Measurements from ENCODE around the gene ZNF584. TPM values are rescaled to one million over a fixed set of nuclear protein-coding genes. Genes with fewer than 3 reads are reported as not detected.
"Not testable (repeated sequence)": the region's sequence is repeated elsewhere in the genome, so short reads cannot be mapped to it uniquely, and the experiment has no call there.

ZNF584 gene
- polyA plus RNA-seq, 3 donors from 2014 or later: 3.4 to 12.2 (median 4.4) TPM

DNA sequence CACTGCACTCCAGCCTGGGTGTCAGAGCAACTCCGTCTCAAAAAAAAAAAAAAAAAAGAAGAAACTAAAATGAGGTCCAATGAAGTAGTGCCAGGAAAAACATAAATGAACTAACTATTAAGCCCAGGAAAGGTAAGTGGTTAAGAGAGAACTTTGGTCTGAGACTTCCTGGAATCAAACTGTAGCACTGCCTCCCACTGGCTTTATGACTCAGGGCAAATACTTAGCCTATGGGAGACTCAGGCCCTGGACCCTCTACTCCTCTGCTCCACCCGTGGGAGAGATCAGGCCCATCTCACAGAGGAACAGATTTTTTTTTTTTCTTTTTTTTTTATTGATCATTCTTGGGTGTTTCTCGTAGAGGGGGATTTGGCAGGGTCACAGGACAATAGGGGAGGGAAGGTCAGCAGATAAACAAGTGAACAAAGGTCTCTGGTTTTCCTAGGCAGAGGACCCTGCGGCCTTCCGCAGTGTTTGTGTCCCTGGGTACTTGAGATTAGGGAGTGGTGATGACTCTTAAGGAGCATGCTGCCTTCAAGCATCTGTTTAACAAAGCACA lies 4.5 kb upstream of the ZNF584 start:
- not testable (repeated sequence) for H3K4me3 Mint-ChIP-seq
- peak overlapping the region in 2 of 6 donors; percentile 26 to 49 for H3K27ac Mint-ChIP-seq

DNA sequence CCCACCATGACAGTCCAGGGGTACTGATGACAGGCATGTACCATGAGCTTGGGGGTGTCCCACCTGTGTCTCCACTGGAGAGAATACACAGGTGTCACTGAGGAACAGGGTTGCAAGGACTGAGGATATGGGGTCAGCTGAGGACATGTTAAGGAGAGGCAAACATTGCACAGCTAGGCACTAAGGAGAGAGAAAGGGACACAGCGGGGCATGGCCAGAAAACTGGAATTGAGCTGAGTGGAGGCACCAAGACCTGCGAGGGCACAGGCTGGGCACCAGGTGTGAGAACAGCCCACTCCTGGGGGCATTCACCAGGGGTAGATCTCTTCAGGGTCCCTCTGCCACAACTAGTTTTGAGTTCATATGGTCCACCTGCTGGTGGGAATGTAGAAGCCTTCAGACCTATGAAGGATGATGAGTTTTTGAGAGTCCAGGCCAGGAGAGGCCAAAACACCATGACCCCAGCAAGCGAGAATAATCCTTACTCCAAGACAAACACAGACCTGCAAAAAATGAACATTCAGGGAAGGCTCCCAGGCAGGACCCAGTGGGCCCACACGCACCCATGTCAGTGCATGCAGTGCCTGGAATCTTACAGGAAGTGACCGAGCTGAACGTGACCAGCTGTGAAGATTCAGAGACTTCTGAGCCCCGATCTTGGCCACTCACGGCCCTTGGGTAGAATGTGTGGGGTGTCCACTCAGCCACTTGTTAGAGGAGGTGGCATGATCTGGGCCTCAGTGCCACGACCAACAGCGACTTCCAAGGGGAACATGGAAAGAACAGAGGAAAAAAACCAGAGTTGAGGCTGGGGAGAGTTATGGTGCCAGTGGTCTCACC lies 1.4 kb upstream of the ZNF584 start:
- no peaks in the 10 kb centered on the region for H3K36me3 Mint-ChIP-seq
- no peaks in the 10 kb centered on the region for H3K9me3 Mint-ChIP-seq
- peaks cover 28 to 35% of the 10 kb centered on the region in 2 donors for H3K4me1 Mint-ChIP-seq
- peak overlapping the region; percentile 88 to 99 (median 93) for H3K27ac Mint-ChIP-seq
- no peak for DNase-seq
- peaks cover 3 to 6% (median 4%) of the 10 kb centered on the region in 3 donors for H3K27me3 Mint-ChIP-seq (ENCODE audit: low read depth in 3 of 3)
- peak overlapping the region; percentile 87 to 97 (median 94) for H3K4me3 Mint-ChIP-seq

More for the DNA sequence above, 4.5 kb upstream of the ZNF584 start:
- Mint-ChIP-seq H3K4me1 (peaks cover 32 to 34% of the 10 kb centered on the region in 2 donors), H3K27me3 (ENCODE audit: low read depth in 3 of 3) (peaks cover 8 to 12% (median 9%) of the 10 kb centered on the region in 3 donors)
- H3K9me3 Mint-ChIP-seq, H3K36me3 Mint-ChIP-seq, DNase-seq: not testable (repeated sequence)

DNA sequence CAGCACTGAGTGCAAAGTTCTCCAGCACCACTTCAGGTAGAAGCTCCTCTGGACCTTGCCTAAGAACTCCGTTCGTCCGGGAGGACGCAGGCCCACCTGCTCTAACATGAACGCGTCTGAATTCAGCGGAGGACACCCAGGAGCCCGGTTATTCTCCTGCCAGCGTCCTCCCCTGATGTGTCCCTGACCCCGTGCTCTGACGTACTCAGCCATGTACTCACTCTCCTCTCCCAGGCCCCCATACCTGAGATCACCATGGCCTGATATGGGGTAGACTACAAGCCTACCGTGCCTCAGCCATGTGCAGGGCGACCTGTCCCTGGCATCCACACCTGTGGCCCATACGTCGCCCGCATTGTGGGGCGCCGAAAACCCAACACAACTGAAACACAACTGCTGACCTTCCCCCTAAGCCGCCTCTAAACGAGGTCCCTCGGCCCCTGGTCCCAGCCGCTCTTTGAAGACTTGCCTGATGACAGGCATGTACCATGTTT lies 744 bp upstream of the ZNF584 start:
- H3K27me3 Mint-ChIP-seq (ENCODE audit: low read depth in 3 of 3): peaks cover 3 to 6% (median 4%) of the 10 kb centered on the region in 3 donors
- peak overlapping the region; percentile 88 to 99 (median 93) for H3K27ac Mint-ChIP-seq
- no peak for DNase-seq
- H3K4me1 Mint-ChIP-seq: peaks cover 28 to 35% of the 10 kb centered on the region in 2 donors
- peak overlapping the region; percentile 87 to 97 (median 94) for H3K4me3 Mint-ChIP-seq
- H3K36me3 Mint-ChIP-seq: no peaks in the 10 kb centered on the region
- H3K9me3 Mint-ChIP-seq: no peaks in the 10 kb centered on the region

DNA sequence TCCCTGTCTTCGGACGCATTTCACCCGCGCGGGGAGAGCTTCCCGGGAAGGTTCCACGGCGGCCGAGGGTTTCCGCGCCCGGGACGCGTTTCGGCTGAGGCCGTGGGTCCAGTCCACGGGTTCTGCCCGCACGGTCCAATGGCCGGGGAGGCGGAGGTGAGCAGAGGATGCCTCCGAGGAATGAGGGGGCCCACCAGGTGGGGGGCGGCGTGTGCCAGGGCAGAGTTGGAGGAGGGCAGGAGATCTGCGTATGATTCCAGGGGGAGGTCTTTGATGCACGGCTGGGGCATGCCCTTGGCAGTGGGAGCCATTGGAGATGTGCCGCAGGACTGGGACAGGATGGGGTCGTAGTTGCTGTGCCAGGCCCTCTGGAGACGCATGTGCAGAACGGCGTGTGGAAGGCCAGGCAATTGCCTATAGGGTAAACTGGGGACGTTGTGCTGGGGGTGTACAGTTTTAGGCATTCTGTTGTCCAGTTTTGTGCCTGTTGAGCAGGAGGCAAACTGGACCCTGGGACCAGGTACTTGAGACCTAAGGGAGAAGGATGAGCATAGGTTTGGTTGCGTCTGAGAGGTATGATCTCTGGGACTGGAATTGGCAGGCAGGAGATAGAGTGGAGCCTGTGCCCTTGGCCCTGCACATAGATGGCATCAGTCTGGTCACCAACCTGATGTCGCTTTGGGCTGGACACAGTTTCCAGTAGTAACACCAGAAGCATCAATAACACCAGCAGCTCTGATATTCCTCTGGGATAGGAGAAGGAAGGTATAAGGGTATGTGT lies 751 bp downstream of the ZNF584 start:
- H3K36me3 Mint-ChIP-seq: no peaks in the 10 kb centered on the region
- H3K27me3 Mint-ChIP-seq (ENCODE audit: low read depth in 3 of 3): peaks cover 3 to 6% (median 4%) of the 10 kb centered on the region in 3 donors
- H3K4me1 Mint-ChIP-seq: peaks cover 28 to 35% of the 10 kb centered on the region in 2 donors
- no peak for DNase-seq
- H3K4me3 Mint-ChIP-seq: peak overlapping the region; percentile 80 to 97 (median 94)
- peak overlapping the region; percentile 17 to 87 (median 66) for H3K27ac Mint-ChIP-seq
- no peaks in the 10 kb centered on the region for H3K9me3 Mint-ChIP-seq

DNA sequence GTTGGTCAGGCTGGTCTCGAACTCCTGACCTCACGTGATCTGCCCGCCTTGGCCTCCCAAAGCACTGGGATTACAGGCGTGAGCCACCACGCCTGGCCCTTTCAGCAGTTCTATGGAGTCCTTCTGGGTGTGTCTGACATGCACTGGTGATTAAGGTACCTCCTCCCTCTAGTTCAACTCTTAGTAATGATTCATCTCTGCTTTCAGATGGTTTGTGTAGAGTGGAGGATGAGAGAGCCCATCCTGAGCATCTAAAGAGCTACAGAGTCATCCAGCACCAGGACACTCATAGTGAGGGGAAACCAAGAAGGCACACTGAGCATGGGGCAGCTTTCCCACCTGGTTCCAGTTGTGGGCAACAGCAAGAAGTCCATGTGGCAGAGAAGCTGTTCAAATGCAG lies 8.2 kb downstream of the ZNF584 start:
- H3K27me3 Mint-ChIP-seq (ENCODE audit: low read depth in 3 of 3): peaks cover 0 to 7% (median 0%) of the 10 kb centered on the region in 3 donors
- peaks cover 20 to 32% (median 32%) of the 10 kb centered on the region in 3 donors for H3K36me3 Mint-ChIP-seq
- no peak overlapping the region for H3K27ac Mint-ChIP-seq
- H3K9me3 Mint-ChIP-seq: peaks cover 0 to 2% (median 0%) of the 10 kb centered on the region in 6 donors
- H3K4me1 Mint-ChIP-seq: no peaks in the 10 kb centered on the region
- no peak overlapping the region for H3K4me3 Mint-ChIP-seq
- DNase-seq: no peak

DNA sequence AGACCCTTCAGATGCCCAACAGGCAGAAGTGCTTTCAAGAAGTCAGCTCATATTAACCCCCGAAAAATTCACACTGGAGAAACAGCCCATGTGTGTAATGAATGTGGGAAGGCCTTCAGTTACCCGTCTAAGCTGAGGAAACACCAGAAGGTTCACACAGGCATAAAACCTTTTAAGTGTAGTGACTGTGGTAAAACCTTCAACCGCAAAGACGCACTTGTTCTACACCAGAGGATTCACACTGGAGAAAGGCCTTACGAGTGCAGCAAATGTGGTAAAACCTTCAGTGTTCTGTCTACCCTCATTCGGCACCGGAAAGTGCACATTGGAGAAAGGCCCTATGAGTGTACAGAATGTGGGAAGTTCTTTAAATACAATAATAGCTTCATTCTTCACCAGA lies 8.6 kb downstream of the ZNF584 start:
- no peak for DNase-seq
- H3K4me1 Mint-ChIP-seq: no peaks in the 10 kb centered on the region
- H3K27me3 Mint-ChIP-seq (ENCODE audit: low read depth in 3 of 3): peaks cover 0 to 7% (median 0%) of the 10 kb centered on the region in 3 donors
- H3K27ac Mint-ChIP-seq: no peak overlapping the region
- peaks cover 0 to 2% (median 0%) of the 10 kb centered on the region in 6 donors for H3K9me3 Mint-ChIP-seq
- no peak overlapping the region for H3K4me3 Mint-ChIP-seq
- peaks cover 20 to 32% (median 32%) of the 10 kb centered on the region in 3 donors for H3K36me3 Mint-ChIP-seq

DNA sequence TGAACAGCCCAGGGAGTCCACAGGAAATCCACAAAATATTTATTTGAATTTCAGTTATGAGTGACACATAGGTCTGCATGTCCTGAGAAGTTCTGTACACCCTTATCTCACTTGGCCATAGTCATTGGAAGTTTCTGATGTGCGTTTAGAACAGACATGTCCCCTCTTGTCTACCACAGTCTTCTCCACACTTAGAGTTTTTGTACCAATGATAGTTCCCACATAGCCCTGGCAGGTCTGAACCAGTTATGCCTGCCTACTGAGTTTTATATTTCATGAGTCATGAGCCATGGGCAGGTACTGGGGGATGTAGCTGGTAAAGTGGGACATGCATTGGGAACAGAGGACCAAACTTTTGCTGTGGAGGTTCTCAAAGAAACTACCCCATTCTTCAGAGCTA lies 20.2 kb downstream of the ZNF584 start:
- H3K4me1 Mint-ChIP-seq: no peaks in the 10 kb centered on the region
- DNase-seq: no peak
- H3K27me3 Mint-ChIP-seq (ENCODE audit: low read depth in 3 of 3): peaks cover 2 to 5% (median 4%) of the 10 kb centered on the region in 3 donors
- H3K36me3 Mint-ChIP-seq: peaks cover 5 to 13% (median 8%) of the 10 kb centered on the region in 3 donors
- peaks cover 33 to 76% (median 48%) of the 10 kb centered on the region in 6 donors for H3K9me3 Mint-ChIP-seq
- H3K4me3 Mint-ChIP-seq: no peak overlapping the region
- H3K27ac Mint-ChIP-seq: no peak overlapping the region

DNA sequence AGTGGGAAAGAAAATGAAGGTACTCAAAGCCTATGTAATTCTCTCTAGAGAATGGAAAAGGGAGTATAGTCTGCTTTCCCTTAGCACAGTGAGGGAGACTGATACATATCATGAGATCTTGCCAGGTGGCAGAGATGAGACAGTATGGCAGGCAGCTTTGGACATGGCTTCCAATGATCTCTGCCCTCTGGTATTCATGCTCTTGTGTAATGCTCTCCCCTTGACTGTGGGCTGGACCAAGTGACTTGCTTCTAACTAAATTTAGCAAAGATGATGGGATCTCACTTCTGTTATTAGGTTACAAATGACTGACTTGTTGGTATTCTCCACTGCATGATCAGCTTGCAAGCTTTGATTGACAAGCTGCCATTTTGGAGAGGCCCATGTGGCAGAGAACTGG lies 21.3 kb downstream of the ZNF584 start:
- H3K27ac Mint-ChIP-seq: no peak overlapping the region
- H3K27me3 Mint-ChIP-seq (ENCODE audit: low read depth in 3 of 3): peaks cover 2 to 5% (median 4%) of the 10 kb centered on the region in 3 donors
- no peaks in the 10 kb centered on the region for H3K4me1 Mint-ChIP-seq
- no peak overlapping the region for H3K4me3 Mint-ChIP-seq
- DNase-seq: no peak
- peaks cover 13 to 19% (median 14%) of the 10 kb centered on the region in 3 donors for H3K36me3 Mint-ChIP-seq
- peaks cover 45 to 87% (median 57%) of the 10 kb centered on the region in 6 donors for H3K9me3 Mint-ChIP-seq

DNA sequence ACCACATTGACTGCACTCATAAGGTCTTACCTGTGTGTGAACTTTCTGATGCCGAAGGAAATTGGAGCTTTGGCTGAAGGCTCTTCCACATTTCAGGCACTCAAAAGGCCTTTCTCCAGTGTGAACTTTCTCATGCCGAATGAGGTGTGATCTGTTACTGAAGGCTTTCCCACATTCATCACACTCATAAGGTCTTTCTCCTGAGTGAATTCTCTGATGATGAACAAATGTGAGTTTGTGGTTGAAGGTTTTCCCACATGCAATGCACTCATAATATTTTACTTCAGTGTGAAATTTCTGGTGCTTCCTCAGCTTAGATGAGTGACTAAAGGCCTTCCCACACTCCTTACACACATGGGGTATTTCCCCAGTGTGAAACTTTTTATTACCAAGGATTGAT lies 25.8 kb downstream of the ZNF584 start:
- Mint-ChIP-seq H3K4me3 (no peak overlapping the region), H3K36me3 (peaks cover 40 to 58% (median 54%) of the 10 kb centered on the region in 3 donors)

DNA sequence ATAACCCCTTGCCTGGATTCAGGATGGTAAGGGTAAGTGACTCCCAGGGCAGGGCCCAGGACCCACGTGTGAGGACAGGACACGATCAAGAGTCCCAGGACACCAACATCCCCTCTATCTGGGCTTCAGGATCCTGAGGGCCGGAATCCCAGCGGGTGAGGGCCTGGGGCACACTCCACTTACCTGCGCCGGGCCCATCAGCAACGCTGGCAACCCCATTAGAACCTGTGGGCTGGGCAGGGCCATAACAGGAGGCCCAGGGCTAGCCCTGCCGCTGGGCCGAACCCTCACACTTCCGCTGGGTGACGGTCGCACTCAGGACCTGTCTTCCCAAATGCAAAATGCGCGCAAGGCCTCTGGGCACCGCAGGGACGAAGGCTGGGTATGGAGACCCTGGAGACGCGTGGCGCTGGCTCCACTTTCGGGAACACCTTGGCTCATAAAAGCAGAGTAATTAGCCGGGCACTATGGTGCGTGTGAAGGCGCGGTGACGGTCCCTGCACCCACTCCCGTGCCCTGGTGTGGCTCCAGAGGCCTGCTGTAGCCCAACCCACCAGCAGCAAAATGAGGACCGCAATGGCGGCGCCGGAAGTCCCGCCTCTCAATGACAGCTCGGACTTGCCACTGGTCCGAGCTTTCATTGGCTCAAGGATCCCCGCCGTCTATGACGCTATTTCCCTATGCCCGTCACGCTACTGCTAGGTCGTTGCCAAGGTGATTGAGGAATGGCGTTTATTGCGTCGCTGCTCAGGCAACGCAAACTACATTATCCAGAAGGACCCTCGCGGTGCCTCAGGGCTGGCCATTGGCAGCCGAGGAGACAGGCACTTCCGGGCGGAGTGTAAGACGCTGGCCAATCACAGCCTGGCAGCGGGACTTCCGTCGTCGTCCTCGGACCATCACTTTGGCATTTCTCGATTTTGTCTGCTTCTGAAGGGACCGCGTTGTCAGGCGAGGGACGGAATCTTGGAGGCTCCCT lies 31.4 kb downstream of the ZNF584 start, which contains the start of gene ZNF132:
Gene ZNF132 (minus strand): TSS at position 578 of the 979 bp plus-strand sequence. CDS start 332 bp downstream, at position 246.
- peak within 1 kb of the TSS; percentile 88 to 99 (median 98) for H3K27ac Mint-ChIP-seq
- H3K4me3 Mint-ChIP-seq: peak within 1 kb of the TSS; percentile 94 to 98 (median 95)
- peaks cover 34 to 37% of the 10 kb centered on the region in 2 donors for H3K4me1 Mint-ChIP-seq
- H3K27me3 Mint-ChIP-seq (ENCODE audit: low read depth in 3 of 3): peaks cover 7 to 15% (median 7%) of the 10 kb centered on the region in 3 donors
- DNase-seq: peak; percentile 96 to 97 (median 97)
- peaks cover 14 to 48% (median 43%) of the 10 kb centered on the region in 6 donors for H3K9me3 Mint-ChIP-seq
- peaks cover 33 to 46% (median 41%) of the 10 kb centered on the region in 3 donors for H3K36me3 Mint-ChIP-seq

More for the DNA sequence above, 25.8 kb downstream of the ZNF584 start:
- H3K27me3 Mint-ChIP-seq (ENCODE audit: low read depth in 3 of 3): peaks cover 2 to 6% (median 2%) of the 10 kb centered on the region in 3 donors
- H3K27ac Mint-ChIP-seq: peak overlapping the region in 1 of 6 donors; percentile 29
- peaks cover 45 to 91% (median 85%) of the 10 kb centered on the region in 6 donors for H3K9me3 Mint-ChIP-seq
- no peak for DNase-seq
- peaks cover 14% of the 10 kb centered on the region in 2 donors for H3K4me1 Mint-ChIP-seq

DNA sequence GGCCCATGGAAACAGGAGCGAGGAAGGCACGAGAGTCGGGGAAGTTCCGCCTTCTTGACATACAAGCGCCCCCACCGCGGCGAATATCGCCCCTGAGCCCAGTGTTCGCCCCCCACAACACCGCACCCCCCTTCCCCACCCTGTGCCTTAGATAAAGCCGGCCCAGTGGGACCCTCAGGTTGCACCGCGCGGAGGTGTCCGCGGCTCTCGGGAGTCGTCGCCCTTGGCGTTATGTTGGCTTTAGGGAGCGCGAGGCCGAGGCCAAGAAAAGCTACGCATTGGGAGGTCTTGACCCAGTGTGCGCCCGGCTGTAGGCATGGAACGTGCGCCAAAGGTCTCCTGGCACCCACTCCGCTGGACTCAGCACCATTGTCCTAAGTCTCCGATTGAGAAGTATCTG lies 32.1 kb downstream of the ZNF584 start:
- Mint-ChIP-seq H3K4me3 (peak overlapping the region; percentile 94 to 98 (median 95)), H3K36me3 (peaks cover 27 to 39% (median 34%) of the 10 kb centered on the region in 3 donors), H3K27me3 (ENCODE audit: low read depth in 3 of 3) (peaks cover 7 to 15% (median 7%) of the 10 kb centered on the region in 3 donors), H3K9me3 (peaks cover 9 to 41% (median 36%) of the 10 kb centered on the region in 6 donors), H3K27ac (peak overlapping the region; percentile 88 to 99 (median 98)), H3K4me1 (peaks cover 34 to 37% of the 10 kb centered on the region in 2 donors)
- no peak for DNase-seq

DNA sequence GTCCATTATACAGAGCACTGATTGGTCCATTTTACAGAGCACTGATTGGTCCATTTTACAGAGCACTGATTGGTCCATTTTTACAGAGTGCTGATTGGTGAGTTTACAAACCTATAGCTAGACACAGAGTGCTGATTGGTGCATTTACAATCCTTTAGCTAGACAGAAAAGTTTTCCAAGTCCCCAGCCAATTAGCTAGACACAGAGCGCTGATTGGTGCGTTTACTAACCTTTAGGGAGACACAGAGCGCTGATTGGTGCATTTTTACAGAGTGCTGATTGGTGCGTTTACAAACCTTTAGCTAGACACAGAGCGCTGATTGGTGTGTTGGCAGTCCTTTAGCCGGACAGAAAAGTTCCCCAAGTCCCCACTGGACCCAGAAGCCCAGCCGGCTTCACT lies 34.5 kb downstream of the ZNF584 start:
- peaks cover 10 to 15% (median 13%) of the 10 kb centered on the region in 3 donors for H3K36me3 Mint-ChIP-seq
- not testable (repeated sequence) for H3K27ac Mint-ChIP-seq, H3K4me3 Mint-ChIP-seq, DNase-seq
- peaks cover 28 to 29% of the 10 kb centered on the region in 2 donors for H3K4me1 Mint-ChIP-seq
- peaks cover 7 to 19% (median 14%) of the 10 kb centered on the region in 6 donors for H3K9me3 Mint-ChIP-seq
- H3K27me3 Mint-ChIP-seq (ENCODE audit: low read depth in 3 of 3): peaks cover 9 to 24% (median 11%) of the 10 kb centered on the region in 3 donors
